SK-N-SH treated with all-trans-retinoic acid at 6 μM for 48 hours (cell line): ENCODE measurements around the gene TNS3.

Source experiments
- RARB ChIP-seq: fragments of 250-450 bp; sonication (Bioruptor Pico); IDR thresholded peaks from 2 replicates; pipeline ENCODE4 v1.8.0; 2021; ENCODE audit warnings: mild to moderate bottlenecking, moderate library complexity
- SNAI2 ChIP-seq: fragments of 250-450 bp; sonication (Bioruptor Pico); IDR thresholded peaks from 2 replicates; pipeline ENCODE4 v1.5.0; 2020; ENCODE audit warnings: mild to moderate bottlenecking, moderate library complexity
- ZFP3 ChIP-seq: fragments of 250-450 bp; sonication (Bioruptor Pico); IDR thresholded peaks from 2 replicates; pipeline ENCODE4 v1.5.0; 2020; ENCODE audit warnings: mild to moderate bottlenecking, moderate library complexity
- ZFP30 ChIP-seq: fragments of 450-650 bp; formaldehyde crosslinking; IDR thresholded peaks from 2 replicates; pipeline ENCODE4 v1.5.0; 2022; ENCODE audit warnings: mild to moderate bottlenecking, moderate library complexity
- ZNF70 ChIP-seq: fragments of 450-650 bp; formaldehyde crosslinking; IDR thresholded peaks from 2 replicates; pipeline ENCODE4 v1.5.0; 2020; ENCODE audit warnings: mild to moderate bottlenecking, moderate library complexity
- TF ChIP-seq, protein P1 (sequence below): fragments of 250-450 bp; sonication (Bioruptor Pico); IDR thresholded peaks from 2 replicates; pipeline ENCODE4 v1.5.1; 2020; ENCODE audit warnings: low read depth, mild to moderate bottlenecking, moderate library complexity

DNA sequence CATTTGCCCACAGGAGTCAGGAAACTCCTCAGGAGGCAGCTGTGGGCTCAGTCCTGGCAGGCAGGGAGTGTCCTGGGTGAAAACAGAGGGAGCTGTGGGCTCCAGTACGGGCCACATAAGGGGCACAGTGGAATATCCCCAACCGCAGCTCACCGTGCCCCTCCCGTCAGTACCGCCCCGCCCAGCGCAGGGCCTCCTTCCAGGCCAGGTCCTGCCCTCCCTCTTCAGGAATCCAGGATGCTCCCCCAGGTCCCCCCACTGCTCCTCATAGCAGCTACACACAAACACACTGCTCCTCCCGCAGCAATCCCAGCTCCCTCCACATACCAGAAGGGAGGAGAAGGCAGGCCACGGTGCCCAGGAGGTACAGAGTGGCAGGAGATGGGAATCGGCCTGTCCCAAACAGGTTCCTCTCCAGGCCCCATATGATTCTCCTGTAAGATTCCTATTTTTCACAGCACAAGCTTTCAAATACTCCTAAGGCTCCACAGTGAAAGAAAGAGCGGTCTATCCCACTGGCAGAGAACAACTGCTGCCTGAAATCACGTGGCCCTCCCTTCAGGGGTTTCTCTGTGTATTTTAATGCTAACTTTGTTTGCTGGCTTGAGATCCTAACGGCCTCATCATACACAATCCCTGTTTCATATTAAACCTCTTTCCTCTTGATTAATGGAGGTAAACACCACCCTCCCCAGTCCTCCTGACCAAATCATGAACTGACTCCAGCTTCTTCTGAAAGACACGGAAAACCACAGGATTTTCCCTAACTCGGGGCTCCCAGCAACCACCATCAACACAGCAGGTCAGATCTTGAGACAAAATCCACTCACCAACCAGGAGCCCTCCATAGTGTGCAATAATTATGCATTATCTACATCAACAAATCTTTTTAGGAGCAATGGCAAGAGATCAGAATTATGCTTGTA lies 178.7 kb downstream of the TNS3 start:
- TF ChIP-seq RARB (CRISPR knock-in tag) (no peak), SNAI2 (no peak), ZFP30 (no peak), ZFP3 (no peak), ZNF70 (no peak)
- TF ChIP-seq, protein P1, sequence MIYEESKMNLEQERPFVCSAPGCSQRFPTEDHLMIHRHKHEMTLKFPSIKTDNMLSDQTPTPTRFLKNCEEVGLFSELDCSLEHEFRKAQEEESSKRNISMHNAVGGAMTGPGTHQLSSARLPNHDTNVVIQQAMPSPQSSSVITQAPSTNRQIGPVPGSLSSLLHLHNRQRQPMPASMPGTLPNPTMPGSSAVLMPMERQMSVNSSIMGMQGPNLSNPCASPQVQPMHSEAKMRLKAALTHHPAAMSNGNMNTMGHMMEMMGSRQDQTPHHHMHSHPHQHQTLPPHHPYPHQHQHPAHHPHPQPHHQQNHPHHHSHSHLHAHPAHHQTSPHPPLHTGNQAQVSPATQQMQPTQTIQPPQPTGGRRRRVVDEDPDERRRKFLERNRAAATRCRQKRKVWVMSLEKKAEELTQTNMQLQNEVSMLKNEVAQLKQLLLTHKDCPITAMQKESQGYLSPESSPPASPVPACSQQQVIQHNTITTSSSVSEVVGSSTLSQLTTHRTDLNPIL (CRISPR knock-in tag) = no peak
